Activated T-helper 2 cell treated with anti-CD3 and anti-CD28 coated beads, Interferon-gamma antibody, Interleukin-2, Interleukin-4, amounts not matched to agents 10 μg/mL and 5 μg/mL and 100 μg/mL, durations not matched to agents 14 hours and 24 hours and 36 hours (primary cell): ENCODE data around the gene PGAM4. TPM values are rescaled to one million over a fixed set of nuclear protein-coding genes. Genes with fewer than 3 reads are reported as not detected.
"Not testable (repeated sequence)": the region's sequence is repeated elsewhere in the genome, so short reads cannot be mapped to it uniquely, and the experiment has no call there.

ENCODE experiments used
- DNase-seq: peaks from one replicate; pipeline ENCODE4 v3.0.0; 2021; ENCODE audit warnings: low spot score
- H3K27ac Mint-ChIP-seq: one replicate; pipeline ENCODE4 v1.8.0; 2021; ENCODE audit warnings: mixed read lengths
- H3K27me3 Mint-ChIP-seq: one replicate; pipeline ENCODE4 v1.8.0; 2021; ENCODE audit warnings: low read depth, mixed read lengths
- H3K36me3 Mint-ChIP-seq: one replicate; pipeline ENCODE4 v1.8.0; 2021; ENCODE audit warnings: low read depth, mixed read lengths
- H3K4me1 Mint-ChIP-seq: one replicate; pipeline ENCODE4 v1.8.0; 2021; ENCODE audit warnings: low read depth, mixed read lengths
- H3K4me3 Mint-ChIP-seq: one replicate; pipeline ENCODE4 v1.8.0; 2021; ENCODE audit warnings: low read depth, mild to moderate bottlenecking, moderate library complexity, mixed read lengths
- H3K9me3 Mint-ChIP-seq: one replicate; pipeline ENCODE4 v1.8.0; 2021; ENCODE audit warnings: mixed read lengths
- intact Hi-C: fragments of 100-400 bp; cut with micrococcal nuclease; formaldehyde crosslinking; loops from one replicate; pipeline ENCODE4 v1.15.1; 2023
- total RNA-seq: library from RNA; stranded (reverse); gene quantifications from 2 replicates; pipeline ENCODE4 v1.2.3, GENCODE V29; 2022

Gene PGAM4
- total RNA-seq, 1 donor from 2014 or later: 0.66 TPM

GRCh38 chrX:77952173-77952572, 17.3 kb downstream of the PGAM4 start:
- no peak overlapping the region for H3K27ac Mint-ChIP-seq
- intact Hi-C loops: no loop called here
- no peak for DNase-seq
- peaks cover 6% of the 10 kb centered on the region for H3K4me1 Mint-ChIP-seq
- no peaks in the 10 kb centered on the region for H3K27me3 Mint-ChIP-seq
- H3K9me3 Mint-ChIP-seq: peaks cover 3% of the 10 kb centered on the region
- H3K4me3 Mint-ChIP-seq: no peak overlapping the region
- peaks cover 8% of the 10 kb centered on the region for H3K36me3 Mint-ChIP-seq

GRCh38 chrX:77949840-77950239, 19.6 kb downstream of the PGAM4 start:
- intact Hi-C loops: no loop called here
- no peaks in the 10 kb centered on the region for H3K27me3 Mint-ChIP-seq
- H3K4me1 Mint-ChIP-seq: peaks cover 2% of the 10 kb centered on the region
- H3K36me3 Mint-ChIP-seq: peaks cover 2% of the 10 kb centered on the region
- DNase-seq: no peak
- H3K27ac Mint-ChIP-seq: no peak overlapping the region
- no peaks in the 10 kb centered on the region for H3K9me3 Mint-ChIP-seq
- no peak overlapping the region for H3K4me3 Mint-ChIP-seq

GRCh38 chrX:77946571-77946970, 22.9 kb downstream of the PGAM4 start:
- Mint-ChIP-seq H3K27me3 (no peaks in the 10 kb centered on the region), H3K9me3 (no peaks in the 10 kb centered on the region)
- intact Hi-C loops: no loop called here

GRCh38 chrX:77945910-77946545, 23.4 kb downstream of the PGAM4 start:
- peaks cover 2% of the 10 kb centered on the region for H3K4me1 Mint-ChIP-seq
- no peak overlapping the region for H3K27ac Mint-ChIP-seq
- intact Hi-C loops: no loop called here
- H3K27me3 Mint-ChIP-seq: no peaks in the 10 kb centered on the region
- no peaks in the 10 kb centered on the region for H3K9me3 Mint-ChIP-seq
- no peak for DNase-seq
- no peak overlapping the region for H3K4me3 Mint-ChIP-seq
- peaks cover 2% of the 10 kb centered on the region for H3K36me3 Mint-ChIP-seq

More at GRCh38 chrX:77946571-77946970, 22.9 kb downstream of the PGAM4 start:
- no peak overlapping the region for H3K27ac Mint-ChIP-seq
- DNase-seq: no peak
- peaks cover 2% of the 10 kb centered on the region for H3K4me1 Mint-ChIP-seq
- H3K36me3 Mint-ChIP-seq: peaks cover 2% of the 10 kb centered on the region
- H3K4me3 Mint-ChIP-seq: no peak overlapping the region

- H3K4me1 Mint-ChIP-seq, intact Hi-C loops, H3K27me3 Mint-ChIP-seq, H3K9me3 Mint-ChIP-seq, H3K36me3 Mint-ChIP-seq, DNase-seq, H3K27ac Mint-ChIP-seq, H3K4me3 Mint-ChIP-seq: not testable (repeated sequence)
Observed at GRCh38 chrX:77945031-77945430, 24.4 kb downstream of the PGAM4 start.

GRCh38 chrX:77938083-77938680, 31.3 kb downstream of the PGAM4 start:
- H3K27me3 Mint-ChIP-seq: no peaks in the 10 kb centered on the region
- no peak overlapping the region for H3K4me3 Mint-ChIP-seq
- intact Hi-C loops: no loop called here
- no peaks in the 10 kb centered on the region for H3K36me3 Mint-ChIP-seq
- no peaks in the 10 kb centered on the region for H3K9me3 Mint-ChIP-seq
- H3K27ac Mint-ChIP-seq: no peak overlapping the region
- no peak for DNase-seq
- H3K4me1 Mint-ChIP-seq: peaks cover under 1% of the 10 kb centered on the region

GRCh38 chrX:77937291-77937690, 32.1 kb downstream of the PGAM4 start:
- no peak overlapping the region for H3K27ac Mint-ChIP-seq
- intact Hi-C loops: no loop called here
- H3K4me1 Mint-ChIP-seq: no peaks in the 10 kb centered on the region
- no peaks in the 10 kb centered on the region for H3K9me3 Mint-ChIP-seq
- H3K4me3 Mint-ChIP-seq: no peak overlapping the region
- H3K36me3 Mint-ChIP-seq: peaks cover 5% of the 10 kb centered on the region
- DNase-seq: no peak
- H3K27me3 Mint-ChIP-seq: no peaks in the 10 kb centered on the region

- Mint-ChIP-seq H3K27ac (no peak overlapping the region), H3K36me3 (peaks cover 5% of the 10 kb centered on the region), H3K27me3 (no peaks in the 10 kb centered on the region), H3K9me3 (no peaks in the 10 kb centered on the region), H3K4me3 (no peak overlapping the region), H3K4me1 (no peaks in the 10 kb centered on the region)
- DNase-seq: no peak
- intact Hi-C loops: no loop called here
Observed at GRCh38 chrX:77936299-77936698, 33.1 kb downstream of the PGAM4 start.

GRCh38 chrX:77935886-77936285, 33.6 kb downstream of the PGAM4 start:
- intact Hi-C loops: no loop called here
- no peaks in the 10 kb centered on the region for H3K4me1 Mint-ChIP-seq
- H3K27ac Mint-ChIP-seq: no peak overlapping the region

GRCh38 chrX:77930581-77930980, 38.9 kb downstream of the PGAM4 start:
- Mint-ChIP-seq H3K4me3 (no peak overlapping the region), H3K27ac (no peak overlapping the region), H3K27me3 (no peaks in the 10 kb centered on the region), H3K9me3 (no peaks in the 10 kb centered on the region), H3K4me1 (peaks cover 2% of the 10 kb centered on the region), H3K36me3 (peaks cover 7% of the 10 kb centered on the region)
- DNase-seq: no peak
- intact Hi-C loops: no loop called here

More at GRCh38 chrX:77935886-77936285, 33.6 kb downstream of the PGAM4 start:
- Mint-ChIP-seq H3K9me3 (no peaks in the 10 kb centered on the region), H3K27me3 (no peaks in the 10 kb centered on the region), H3K4me3 (no peak overlapping the region), H3K36me3 (peaks cover 5% of the 10 kb centered on the region)
- no peak for DNase-seq

GRCh38 chrX:77925764-77926163, 43.7 kb downstream of the PGAM4 start:
- DNase-seq: no peak
- Mint-ChIP-seq H3K27me3 (no peaks in the 10 kb centered on the region), H3K27ac (no peak overlapping the region), H3K4me1 (peaks cover 4% of the 10 kb centered on the region), H3K36me3 (peaks cover 9% of the 10 kb centered on the region), H3K9me3 (no peaks in the 10 kb centered on the region), H3K4me3 (no peak overlapping the region)
- intact Hi-C loops: no loop called here

- DNase-seq: no peak
- Mint-ChIP-seq H3K27ac (no peak overlapping the region), H3K27me3 (no peaks in the 10 kb centered on the region), H3K4me3 (no peak overlapping the region), H3K4me1 (peaks cover 4% of the 10 kb centered on the region), H3K9me3 (no peaks in the 10 kb centered on the region), H3K36me3 (peaks cover 6% of the 10 kb centered on the region)
- intact Hi-C loops: no loop called here
Observed at GRCh38 chrX:77924320-77924859, 45.0 kb downstream of the PGAM4 start.

GRCh38 chrX:77922787-77923186, 46.7 kb downstream of the PGAM4 start:
- H3K9me3 Mint-ChIP-seq: no peaks in the 10 kb centered on the region
- intact Hi-C loops: no loop called here
- no peaks in the 10 kb centered on the region for H3K27me3 Mint-ChIP-seq
- no peak for DNase-seq
- peaks cover 4% of the 10 kb centered on the region for H3K4me1 Mint-ChIP-seq
- H3K27ac Mint-ChIP-seq: no peak overlapping the region
- H3K36me3 Mint-ChIP-seq: peaks cover 6% of the 10 kb centered on the region
- no peak overlapping the region for H3K4me3 Mint-ChIP-seq
